SK-N-SH (cell line): Measurements from ENCODE around the gene CCR3.

Experiments used
- CHD2 ChIP-seq: fragments of 150-350 bp; IDR thresholded peaks from 2 replicates; pipeline ENCODE4 v1.6.1; 2018; ENCODE audit warnings: low read length; ENCODE audit not compliant: partially characterized antibody
- CTCF ChIP-seq: fragments of 200-600 bp; sonication (generic); IDR thresholded peaks from 2 replicates; pipeline ENCODE4 v1.6.1; 2017; ENCODE audit warnings: antibody characterized with exemption, mild to moderate bottlenecking, moderate library complexity
- NFIC ChIP-seq: IDR thresholded peaks from 2 replicates; pipeline ENCODE4 v1.4.0; 2012; ENCODE audit warnings: borderline replicate concordance
- USF2 ChIP-seq: fragments of 150-350 bp; IDR thresholded peaks from 2 replicates; pipeline ENCODE4 v1.6.1; 2017; ENCODE audit warnings: antibody characterized with exemption, low read length, low read depth, borderline replicate concordance

GRCh38 chr3:46293035-46293724, 50.9 kb downstream of the CCR3 start:
- TF ChIP-seq CTCF (no peak), USF2 (no peak), CHD2 (no peak), NFIC (no peak)
